ENCODE data around the gene BCAS1. TPM values are rescaled to one million over a fixed set of nuclear protein-coding genes. Genes with fewer than 3 reads are reported as not detected.

Gene BCAS1
- total RNA-seq, 5 donors from 2014 or later (not counting 1 experiment from before 2014, with no cell fraction given), result 0.26 to 0.76 (median 0.51) TPM; not detected in 1

- CTCF ChIA-PET, result no interaction called here
Measured at GRCh38 chr20:53896041-53896440, 174.4 kb downstream of the BCAS1 start.

GRCh38 chr20:53895385-53895755 is 175.0 kb downstream of the BCAS1 start:
- H3K4me1 ChIP-seq (ENCODE audit: control insufficient read depth in 1 of 2, extremely low read depth in 1 of 2, insufficient read depth in 2 of 2, low read length in 2 of 2), result peaks cover 16 to 33% of the 10 kb centered on the region in 2 experiments
- no peak overlapping the region for H3K27ac Mint-ChIP-seq
- H3K27ac ChIP-seq (ENCODE audit: low read length), result no peak overlapping the region
- no peaks in the 10 kb centered on the region for H3K27me3 Mint-ChIP-seq
- no peak for DNase-seq
- ChIA-PET CTCF (interaction anchor here (0.6 to 0.7 kb wide), 2 partner anchors 30 to 317 kb away, joined by 3 read pairs; no protein-coding TSS in a partner anchor), POLR2A (interaction anchor here in 1 of 2 donors (0.6 kb wide), 1 partner anchor 19 kb away, joined by 3 read pairs; no protein-coding TSS in a partner anchor)
- H3K4me1 Mint-ChIP-seq, result peaks cover 45 to 58% (median 47%) of the 10 kb centered on the region in 3 donors
- no peaks in the 10 kb centered on the region for H3K9me3 ChIP-seq
- no peaks in the 10 kb centered on the region for H3K27me3 ChIP-seq (replicated peaks in 1 of 2; ENCODE audit: control insufficient read depth in 2 of 2, extremely low read depth in 1 of 2, insufficient read depth in 2 of 2, low read length in 1 of 2)
- ATAC-seq (replicated peaks in 1 of 4), result no peak
- no peaks in the 10 kb centered on the region for H3K9me3 Mint-ChIP-seq
- WGBS (ENCODE audit: insufficient coverage), result 80% methylated on average over 1 of the region's 4 CpGs
- no peaks in the 10 kb centered on the region for H3K36me3 Mint-ChIP-seq
- no peak overlapping the region for H3K4me3 Mint-ChIP-seq
- no peak overlapping the region for H3K4me3 ChIP-seq (ENCODE audit: control insufficient read depth in 1 of 2, extremely low read depth in 1 of 2, low read length in 1 of 2)
- no peaks in the 10 kb centered on the region for H3K36me3 ChIP-seq (ENCODE audit: control insufficient read depth in 2 of 2, extremely low read depth in 1 of 2, insufficient read depth in 1 of 2, low read length in 1 of 2)

More at GRCh38 chr20:53896041-53896440, 174.4 kb downstream of the BCAS1 start:
- Mint-ChIP-seq H3K36me3 (no peaks in the 10 kb centered on the region), H3K27ac (no peak overlapping the region), H3K4me3 (no peak overlapping the region), H3K4me1 (peaks cover 49 to 59% (median 50%) of the 10 kb centered on the region in 3 donors), H3K27me3 (no peaks in the 10 kb centered on the region), H3K9me3 (no peaks in the 10 kb centered on the region)
- POLR2A ChIA-PET, result no interaction called here
- Histone ChIP-seq H3K36me3 (ENCODE audit: control insufficient read depth in 2 of 2, extremely low read depth in 1 of 2, insufficient read depth in 1 of 2, low read length in 1 of 2) (no peaks in the 10 kb centered on the region), H3K4me3 (ENCODE audit: control insufficient read depth in 1 of 2, extremely low read depth in 1 of 2, low read length in 1 of 2) (no peak overlapping the region), H3K9me3 (no peaks in the 10 kb centered on the region), H3K27me3 (replicated peaks in 1 of 2; ENCODE audit: control insufficient read depth in 2 of 2, extremely low read depth in 1 of 2, insufficient read depth in 2 of 2, low read length in 1 of 2) (no peaks in the 10 kb centered on the region), H3K27ac (ENCODE audit: low read length) (no peak overlapping the region), H3K4me1 (ENCODE audit: control insufficient read depth in 1 of 2, extremely low read depth in 1 of 2, insufficient read depth in 2 of 2, low read length in 2 of 2) (peaks cover 16 to 33% of the 10 kb centered on the region in 2 experiments)
- no peak for ATAC-seq (replicated peaks in 1 of 4)
- no peak for DNase-seq
- WGBS (ENCODE audit: insufficient coverage), result no CpG with 5 or more reads among the region's 7 CpGs

GRCh38 chr20:53894707-53895384 is 175.5 kb downstream of the BCAS1 start:
- Histone ChIP-seq H3K4me3 (ENCODE audit: control insufficient read depth in 1 of 2, extremely low read depth in 1 of 2, low read length in 1 of 2) (no peak overlapping the region), H3K4me1 (ENCODE audit: control insufficient read depth in 1 of 2, extremely low read depth in 1 of 2, insufficient read depth in 2 of 2, low read length in 2 of 2) (peaks cover 12 to 31% of the 10 kb centered on the region in 2 experiments), H3K27me3 (replicated peaks in 1 of 2; ENCODE audit: control insufficient read depth in 2 of 2, extremely low read depth in 1 of 2, insufficient read depth in 2 of 2, low read length in 1 of 2) (no peaks in the 10 kb centered on the region), H3K36me3 (ENCODE audit: control insufficient read depth in 2 of 2, extremely low read depth in 1 of 2, insufficient read depth in 1 of 2, low read length in 1 of 2) (no peaks in the 10 kb centered on the region), H3K9me3 (no peaks in the 10 kb centered on the region), H3K27ac (ENCODE audit: low read length) (no peak overlapping the region)
- Mint-ChIP-seq H3K4me3 (no peak overlapping the region), H3K27ac (peak overlapping the region in 1 of 2 donors; percentile 35), H3K27me3 (no peaks in the 10 kb centered on the region), H3K9me3 (no peaks in the 10 kb centered on the region), H3K4me1 (peaks cover 40 to 54% (median 42%) of the 10 kb centered on the region in 3 donors), H3K36me3 (no peaks in the 10 kb centered on the region)
- ATAC-seq (replicated peaks in 1 of 4), result no peak
- WGBS (ENCODE audit: insufficient coverage), result 40% methylated on average over 2 of the region's 8 CpGs
- CTCF ChIA-PET, result interaction anchor here (0.6 to 1.2 kb wide), 3 partner anchors 23 to 317 kb away, joined by 3 read pairs; no protein-coding TSS in a partner anchor
- POLR2A ChIA-PET, result interaction anchor here in 1 of 2 donors (0.6 kb wide), 1 partner anchor 20 kb away, joined by 3 read pairs; no protein-coding TSS in a partner anchor
- no peak for DNase-seq

Other genes with a start within 250 kb of the BCAS1 start
- gene CYP24A1, start 103.4 kb upstream of the BCAS1 start, total RNA-seq, result under 1 TPM in 4 of 5 donors, not detected in 1; 0.13 to 0.79 (median 0.42) TPM
- 10 to 100 TPM; 14.9 to 19.2 (median 17.6) TPM for gene PFDN4, start 137.5 kb upstream of the BCAS1 start, total RNA-seq

Measured in T-cell (primary cell).